KG1 (cell line): ENCODE data around the gene SNRNP35.
"Not testable (repeated sequence)": the region's sequence is repeated elsewhere in the genome, so short reads cannot be mapped to it uniquely, and the experiment has no call there.

Experiments
- DNase-seq: peaks from one replicate; lab custom pipeline; 2025; lab: John Stamatoyannopoulos, UW

SNRNP35 gene

DNA sequence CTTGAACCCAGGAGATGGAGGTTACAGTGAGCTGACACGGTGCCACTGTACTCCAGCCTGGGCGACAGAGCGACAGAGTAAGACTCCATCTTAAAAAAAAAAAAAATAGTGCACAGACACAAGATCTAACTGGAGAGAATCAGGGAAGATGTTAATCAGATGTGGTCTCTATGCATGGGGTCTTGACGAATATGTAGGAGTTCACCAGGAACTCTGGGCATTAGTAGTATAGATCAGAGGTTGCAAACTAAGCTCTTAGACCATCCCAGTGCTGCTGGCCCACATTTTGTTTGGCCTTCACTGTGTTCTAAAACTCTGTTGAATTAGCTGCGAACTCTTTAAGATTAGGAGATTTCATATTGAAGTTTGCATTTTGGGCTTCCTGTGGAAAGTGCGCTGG, 31.6 kb downstream of the SNRNP35 start:
- DNase-seq: no peak

DNA sequence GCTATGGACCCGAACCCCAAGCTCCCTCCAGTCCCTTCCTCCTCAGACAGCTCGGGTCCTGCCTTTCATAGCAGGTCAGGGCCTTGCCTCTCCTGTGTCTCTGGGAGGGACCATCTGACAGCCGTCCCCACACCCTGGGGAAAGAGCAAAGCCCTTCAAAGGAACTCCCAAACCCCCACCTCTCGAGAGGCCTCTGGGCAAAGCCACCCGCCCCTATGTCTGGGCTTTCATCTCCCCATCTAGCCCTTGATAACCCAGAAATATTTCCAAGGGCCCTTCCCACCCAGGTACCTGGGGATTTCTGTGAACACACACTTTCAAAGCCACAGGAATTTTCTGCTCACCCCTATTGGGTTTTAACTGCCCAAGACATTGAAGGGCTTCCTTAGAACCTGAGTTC, 32.1 kb downstream of the SNRNP35 start:
- DNase-seq: no peak

DNA sequence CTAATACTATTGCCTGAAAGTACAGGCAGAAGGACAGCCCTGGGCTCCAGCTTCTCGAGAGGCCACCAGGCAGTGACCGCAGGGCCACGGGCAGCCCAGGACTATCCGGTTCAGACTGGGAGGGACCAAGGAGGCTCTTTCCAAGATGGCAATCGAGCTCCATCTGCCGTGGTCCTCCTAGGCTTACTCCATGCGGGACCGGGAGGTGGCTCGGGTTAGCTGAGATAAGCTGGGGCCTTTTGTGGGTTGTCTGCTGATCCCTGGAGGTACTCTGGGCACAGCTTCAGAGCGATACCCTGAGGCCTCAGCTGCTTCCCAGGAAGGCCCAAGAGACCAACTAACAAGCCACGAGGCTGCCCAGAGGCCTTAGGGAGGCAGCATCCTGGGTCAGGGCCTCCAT, 33.1 kb downstream of the SNRNP35 start:
- no peak for DNase-seq

DNA sequence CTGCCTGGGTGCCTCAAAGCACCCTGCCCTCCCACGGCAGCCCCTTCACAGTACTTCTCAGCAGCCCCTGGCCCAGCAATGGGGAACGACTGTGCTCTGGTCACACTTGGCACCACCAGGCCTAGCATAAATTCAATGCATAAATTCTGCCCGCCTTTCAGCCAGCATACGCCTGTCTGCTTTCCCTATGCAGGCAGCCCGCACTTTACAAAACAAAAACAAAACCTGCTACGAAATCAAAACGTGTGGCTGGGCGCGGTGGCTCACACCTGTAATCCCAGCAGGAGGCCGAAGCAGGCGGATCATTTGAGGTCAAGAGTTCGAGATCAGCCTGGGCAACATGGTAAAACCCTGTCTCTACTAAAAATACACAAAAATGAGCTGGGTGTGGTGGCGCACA, 33.5 kb downstream of the SNRNP35 start:
- no peak for DNase-seq

DNA sequence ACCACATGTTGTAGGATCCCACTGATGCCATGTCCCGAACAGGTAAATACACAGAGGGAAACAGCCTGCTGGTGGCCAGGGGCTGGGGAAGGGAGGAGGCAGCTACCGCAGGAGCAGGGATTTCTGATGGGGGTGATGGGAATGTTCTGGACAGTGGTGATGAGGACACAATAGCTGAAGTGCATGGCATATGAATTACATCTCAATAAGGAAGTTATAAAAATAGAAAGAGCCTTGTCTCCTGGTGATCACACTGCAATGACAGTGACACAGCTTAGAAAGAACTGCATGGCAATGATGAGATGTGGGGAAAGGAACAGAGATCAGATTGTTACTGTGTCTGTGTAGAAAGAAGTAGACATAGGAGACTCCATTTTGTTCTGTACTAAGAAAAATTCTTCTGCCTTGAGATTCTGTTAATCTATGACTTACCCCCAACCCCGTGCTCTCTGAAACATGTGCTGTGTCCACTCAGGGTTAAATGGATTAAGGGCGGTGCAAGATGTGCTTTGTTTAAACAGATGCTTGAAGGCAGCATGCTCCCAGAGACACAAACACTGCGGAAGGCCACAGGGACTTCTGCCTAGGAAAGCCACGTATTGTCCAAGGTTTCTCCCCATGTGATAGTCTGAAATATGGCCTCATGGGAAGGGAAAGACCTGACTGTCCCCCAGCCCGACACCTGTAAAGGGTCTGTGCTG, 34.5 kb downstream of the SNRNP35 start:
- DNase-seq: not testable (repeated sequence)

DNA sequence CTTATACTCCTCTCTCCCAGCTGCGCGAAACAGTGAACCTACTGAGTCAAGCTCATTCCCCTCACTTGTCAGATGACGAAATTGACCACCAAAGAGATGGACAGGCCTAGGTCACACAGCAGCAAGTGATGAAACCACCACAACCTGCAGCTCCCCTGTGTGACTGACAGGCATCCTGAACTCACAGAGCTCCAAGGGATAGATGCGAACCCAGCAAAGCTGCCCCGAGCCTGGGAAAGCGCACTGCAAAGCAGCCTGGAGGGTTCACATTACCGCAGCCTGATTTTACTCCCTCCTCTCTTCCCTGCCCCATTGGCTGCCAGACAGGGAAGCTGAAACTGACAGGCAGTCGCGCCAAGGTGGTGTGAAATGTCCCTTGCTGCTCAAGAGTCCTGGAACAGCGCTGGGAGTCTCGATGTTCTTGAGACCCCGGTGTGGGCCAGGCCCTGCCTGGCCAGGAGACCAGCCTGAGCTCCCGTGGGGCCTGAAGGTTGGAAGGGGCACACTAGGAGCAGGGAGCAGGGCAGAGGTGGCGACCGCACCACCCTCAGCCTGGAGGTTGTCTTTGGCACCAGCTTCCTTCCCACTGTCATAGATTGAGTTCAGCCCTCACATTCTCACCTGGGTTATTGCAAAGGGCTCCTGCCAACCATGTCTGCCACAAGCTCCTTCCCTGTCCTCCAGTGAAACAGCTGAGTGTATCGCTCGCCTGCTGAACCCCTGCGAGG, 36.3 kb downstream of the SNRNP35 start:
- DNase-seq: no peak

DNA sequence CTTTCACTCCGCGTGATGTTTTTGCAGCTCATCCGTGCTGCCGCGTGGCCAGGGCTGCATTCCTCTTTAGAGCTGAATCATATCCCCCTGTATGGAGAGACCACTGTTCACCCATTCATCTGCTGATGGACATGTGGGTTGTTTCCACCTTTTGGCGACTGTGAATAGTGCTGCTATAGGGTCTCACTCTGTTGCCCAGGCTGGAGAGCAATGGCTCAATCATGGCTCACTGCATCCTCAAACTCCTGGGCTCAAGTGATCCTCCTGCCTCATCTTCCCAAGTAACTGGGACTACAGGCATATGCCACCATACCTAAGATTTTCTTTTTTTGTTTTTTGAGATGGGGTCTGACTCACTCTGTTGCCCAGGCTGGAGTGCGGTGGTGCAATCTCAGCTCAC, 39.1 kb downstream of the SNRNP35 start:
- no peak for DNase-seq

DNA sequence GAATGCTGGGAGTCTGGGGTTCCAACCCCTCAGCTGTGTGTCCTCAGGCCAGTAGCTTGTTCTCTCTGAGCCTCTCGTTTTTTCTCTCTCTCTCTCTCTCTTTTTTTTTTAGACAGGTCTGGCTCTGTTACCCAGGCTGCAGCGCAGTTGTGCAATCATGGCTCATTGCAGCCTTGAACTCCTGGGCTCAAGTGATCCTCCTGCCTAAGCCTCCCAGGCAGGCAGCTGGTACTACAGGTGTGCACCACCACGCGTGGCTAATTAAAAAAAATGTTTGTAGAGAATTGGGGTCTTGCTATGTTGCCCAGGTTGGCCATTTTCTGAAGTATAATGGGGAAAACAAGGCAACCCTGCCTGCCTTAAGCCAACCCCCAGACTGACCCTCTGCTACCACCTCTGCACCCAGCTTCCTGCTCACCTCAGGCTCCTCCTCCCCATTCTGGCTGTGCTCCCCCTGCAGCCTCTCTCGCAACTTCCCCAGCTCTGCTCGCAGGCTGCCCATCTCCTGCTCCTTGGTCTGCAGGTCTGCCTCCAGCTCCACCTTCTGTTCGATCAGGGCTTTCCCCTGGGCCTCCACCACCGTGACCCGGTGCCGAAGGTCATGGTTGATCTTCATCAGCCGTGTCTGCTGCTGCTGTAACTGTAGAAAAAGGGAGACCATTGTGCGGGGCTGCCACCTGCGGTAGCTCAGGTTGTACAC, 40.3 kb downstream of the SNRNP35 start:
- DNase-seq: no peak

DNA sequence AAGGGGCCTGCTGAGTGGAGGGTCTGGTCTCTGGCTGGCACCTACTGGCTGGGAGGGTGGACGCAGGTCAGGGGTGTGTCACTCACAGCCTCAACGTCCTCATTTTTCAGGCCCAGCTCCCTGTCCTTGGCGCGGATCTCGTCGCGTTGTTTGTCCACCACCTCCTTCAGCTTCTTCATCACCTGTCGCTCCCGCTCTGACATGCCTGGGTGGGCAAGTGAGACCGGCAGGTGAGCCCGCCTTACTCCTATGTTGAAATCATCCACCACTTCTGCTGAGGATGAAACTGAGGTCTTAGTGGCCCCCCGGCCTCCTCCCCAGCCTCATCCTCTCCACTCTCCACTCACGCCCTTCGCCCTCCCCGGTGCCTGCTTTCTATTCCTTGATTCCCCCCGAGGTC, 41.4 kb downstream of the SNRNP35 start:
- DNase-seq: no peak

DNA sequence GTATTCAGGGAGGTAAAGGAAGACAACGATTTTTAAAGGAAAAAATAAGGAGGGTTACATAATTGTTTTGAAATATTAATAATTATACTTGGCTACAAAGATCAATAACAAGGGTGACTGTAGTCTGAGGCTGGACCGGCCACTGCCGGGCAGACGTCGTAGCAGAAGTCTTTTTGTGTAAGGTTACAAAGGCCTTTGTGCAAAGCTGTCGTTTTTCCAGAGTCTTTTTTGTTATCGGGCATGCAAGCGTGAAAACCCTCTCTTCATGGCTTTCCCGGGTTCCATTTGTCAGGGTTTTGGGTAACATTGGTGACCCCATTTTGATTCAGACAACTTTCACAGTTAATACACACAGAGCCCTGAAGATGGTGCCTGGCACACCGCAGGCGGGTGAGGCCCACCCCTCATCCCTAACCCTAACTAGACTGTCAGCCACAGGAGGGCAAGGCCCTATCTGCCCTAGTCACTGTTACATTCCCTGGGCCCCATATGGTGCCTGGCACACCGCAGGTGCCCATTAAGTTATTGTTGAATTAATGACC, 44.3 kb downstream of the SNRNP35 start:
- no peak for DNase-seq

DNA sequence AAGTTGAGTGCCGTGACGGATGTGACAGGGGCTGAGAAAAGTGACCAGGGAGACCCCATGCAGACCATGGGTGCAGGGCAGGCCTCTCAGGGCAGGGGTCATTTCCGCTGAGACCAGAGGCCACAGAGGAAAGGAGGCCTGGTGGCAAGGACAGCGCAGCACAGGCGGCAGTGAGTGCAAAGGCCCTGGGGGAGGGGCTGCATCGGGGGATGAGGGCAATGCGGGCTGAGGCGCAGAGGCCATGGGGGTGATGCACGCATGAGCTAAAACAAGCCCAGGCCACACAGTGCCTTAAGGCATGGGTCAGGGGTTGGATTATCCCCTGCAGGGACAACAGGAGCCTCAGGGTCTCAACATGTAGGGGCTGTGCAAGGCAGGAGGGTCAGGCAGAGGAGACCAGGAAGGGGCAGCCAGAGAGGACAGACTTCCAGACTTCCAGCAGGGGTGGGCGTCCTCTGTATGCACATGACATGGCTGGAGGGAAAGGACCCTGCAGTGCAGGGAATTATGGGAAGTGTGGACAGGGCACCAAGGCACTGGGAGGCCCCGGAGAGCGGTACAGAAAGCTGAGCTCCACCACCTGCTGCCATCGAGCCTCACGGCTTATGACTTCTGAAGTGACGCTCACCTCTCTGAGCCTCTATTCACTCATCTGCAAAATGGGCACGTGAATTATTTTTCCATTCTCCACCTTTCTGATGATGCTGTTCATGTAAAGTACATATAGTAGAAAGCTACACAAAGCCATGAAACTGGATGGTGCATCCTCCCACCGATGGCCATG, 48.3 kb downstream of the SNRNP35 start:
- no peak for DNase-seq

DNA sequence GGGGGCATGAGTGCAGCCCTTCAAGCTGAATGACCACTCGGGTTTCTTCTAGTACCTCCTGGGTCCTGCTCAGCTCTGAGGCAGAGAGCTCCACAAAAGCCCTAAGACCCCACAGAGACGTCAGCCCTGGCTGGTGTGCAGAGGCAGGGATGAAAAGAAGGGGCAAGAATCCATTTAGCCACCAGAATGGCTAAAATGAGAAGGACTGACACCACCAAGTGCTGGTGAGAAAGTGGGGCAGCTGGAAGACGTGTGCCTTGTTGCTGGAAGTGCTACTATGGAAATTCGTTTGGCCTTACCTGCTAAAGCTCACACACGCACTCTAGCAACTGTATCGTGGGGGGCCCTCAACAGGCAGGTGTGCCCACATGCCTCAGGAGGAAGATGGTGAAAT, 48.9 kb downstream of the SNRNP35 start:
- DNase-seq: no peak

DNA sequence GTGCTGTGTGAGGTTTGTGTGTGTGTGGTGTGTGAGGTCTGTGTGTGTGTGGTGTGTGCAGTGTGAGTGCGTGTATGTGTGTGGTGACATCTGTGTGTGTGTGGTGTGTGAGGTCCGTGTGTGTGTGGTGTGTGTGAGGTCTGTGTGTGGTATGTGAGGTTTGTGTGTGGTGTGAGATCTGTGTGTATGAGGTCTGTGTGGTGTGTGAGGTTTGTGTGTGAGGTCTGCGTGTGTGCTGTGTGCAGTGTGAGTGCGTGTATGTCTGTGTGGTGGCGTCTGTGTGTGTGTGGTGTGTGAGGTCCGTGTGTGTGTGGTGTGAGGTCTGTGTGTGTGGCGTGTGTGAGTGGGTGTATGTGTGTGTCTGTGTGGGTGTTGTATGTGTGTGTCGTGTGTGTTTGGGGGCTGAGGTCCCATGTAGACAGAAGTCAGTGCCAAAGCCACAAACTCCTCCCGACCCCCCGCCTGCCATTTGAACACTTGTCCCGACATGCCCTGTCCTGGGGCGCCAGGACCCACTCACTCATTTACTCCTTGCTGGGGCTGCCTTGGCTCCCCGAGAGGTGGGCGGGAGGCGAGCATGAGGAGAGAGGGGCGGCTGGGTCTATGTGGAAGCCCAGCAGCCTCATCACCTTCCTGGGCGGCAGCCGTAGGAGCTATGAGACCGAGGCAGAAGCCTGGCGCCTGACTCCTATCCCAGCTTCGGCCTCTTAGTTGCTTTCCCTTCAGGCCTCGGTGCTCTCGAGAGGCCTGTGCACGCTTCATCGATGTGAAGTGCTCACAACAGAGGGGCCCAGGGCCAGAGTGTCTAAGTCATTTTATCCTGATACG, 55.1 kb downstream of the SNRNP35 start:
- no peak for DNase-seq

DNA sequence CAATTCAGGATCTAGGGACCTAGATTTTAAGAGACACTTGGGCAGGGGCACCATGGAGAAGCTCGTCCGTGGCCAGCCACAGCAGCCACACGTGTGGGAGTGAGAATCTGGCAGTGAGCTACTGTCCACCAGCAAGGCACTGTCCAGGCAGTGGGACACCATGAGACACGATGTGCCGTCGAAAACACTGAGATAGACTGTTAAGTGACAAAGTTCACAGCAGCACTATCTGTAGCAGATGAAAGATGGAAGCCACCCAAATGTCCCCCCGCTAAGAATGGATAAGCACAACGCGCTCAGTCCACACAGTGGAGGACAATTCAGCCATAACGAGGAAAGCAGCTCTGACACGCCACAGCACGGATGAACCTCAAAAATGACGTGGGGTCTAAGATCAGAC, 55.9 kb downstream of the SNRNP35 start:
- no peak for DNase-seq

DNA sequence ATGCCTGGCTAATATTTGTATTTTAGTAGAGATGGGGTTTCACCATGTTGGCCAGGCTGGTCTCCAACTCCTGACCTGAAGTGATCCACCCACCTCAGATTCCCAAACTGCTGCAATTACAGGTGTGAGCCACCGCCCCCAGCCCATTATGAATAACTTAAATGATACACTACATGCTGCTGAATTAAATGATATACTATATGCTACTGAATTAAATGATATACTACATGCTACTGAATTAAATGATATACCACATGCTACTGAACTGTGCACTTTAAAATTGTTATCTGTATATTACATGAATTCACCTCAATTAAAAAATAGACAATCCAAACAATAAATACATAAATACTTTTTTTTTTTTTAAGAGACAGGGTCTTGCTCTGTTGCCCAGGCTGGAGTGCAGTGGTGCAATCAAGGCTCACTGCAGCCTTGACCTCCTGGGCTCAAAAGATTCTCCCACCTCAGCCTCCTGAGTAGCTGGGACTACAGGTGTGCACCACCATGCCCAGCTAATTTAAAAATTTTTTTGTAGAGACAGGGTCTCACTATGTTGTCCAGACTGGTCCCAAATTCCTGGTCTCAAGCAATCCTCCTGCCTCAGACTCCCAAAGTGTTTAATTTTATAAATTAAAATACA, 56.8 kb downstream of the SNRNP35 start:
- not testable (repeated sequence) for DNase-seq

DNA sequence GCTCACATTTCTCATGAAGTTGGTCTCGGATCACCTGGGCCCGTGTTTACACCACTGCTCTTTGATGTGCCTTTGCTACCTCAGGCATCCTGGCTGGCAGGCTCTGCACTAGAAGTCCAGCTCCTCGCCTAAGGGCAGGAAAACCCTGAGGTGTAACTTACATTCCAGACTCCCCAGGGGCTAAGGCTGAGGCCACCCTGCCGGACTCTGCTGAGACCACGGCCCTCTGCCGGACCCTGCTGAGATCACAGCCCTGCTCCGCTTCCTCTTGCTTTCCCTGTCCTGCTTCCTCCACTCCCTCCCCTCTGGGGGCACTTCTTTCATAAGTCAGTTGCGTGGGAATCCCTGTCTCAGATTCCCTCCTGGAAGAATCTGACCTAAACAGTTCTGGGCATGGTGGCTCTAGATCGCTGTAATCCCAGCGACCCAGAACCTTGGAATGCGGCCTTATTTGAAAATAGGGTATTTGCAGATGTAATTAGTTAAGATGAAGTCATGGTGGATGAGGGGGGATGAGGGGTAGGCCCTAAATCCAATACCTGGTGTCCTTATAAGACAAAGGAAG, 58.4 kb downstream of the SNRNP35 start:
- DNase-seq: no peak
